HCT116 (cell line): ENCODE data around the gene GRM2. TPM values are rescaled to one million over a fixed set of nuclear protein-coding genes. Genes with fewer than 3 reads are reported as not detected.

Source experiments
- ATAC-seq: fragments of 200-7000 bp; cut with Tn5 transposase; 2 replicates; pipeline ENCODE4 v1.9.1; 2020; ENCODE audit warnings: mild to moderate bottlenecking, moderate library complexity
- BruUV-seq: library from RNA; stranded (reverse); fragments of 400-500 nt; replicated peaks from 2 replicates; lab custom pipeline; 2021; lab: Mats Ljungman, UMichigan
- CTCF ChIA-PET: fragments of 300-600 bp; sonication (Branson Sonifier 250); formaldehyde crosslinking; loops from one replicate; lab custom pipeline; 2021; ENCODE audit warnings: antibody characterized with exemption; lab: Charles Lee
- POLR2A ChIA-PET: fragments of 300-600, 350-600 bp; sonication (Branson Sonifier 250); formaldehyde crosslinking; loops from one replicate; lab custom pipeline; 2021; ENCODE audit warnings: antibody characterized with exemption; lab: Charles Lee
- RAD21 ChIA-PET, 2 experiments: fragments of 300-600 bp; sonication (Branson Sonifier 250); formaldehyde crosslinking; loops; one replicate each; lab custom pipeline; 2023; ENCODE audit warnings: low total read pairs in 2 of 2; ENCODE audit not compliant: uncharacterized antibody in 2 of 2, unreplicated experiment in 2 of 2, low non-redundant PET in 1 of 2; lab: Charles Lee
- DNase-seq: peaks from one replicate; pipeline ENCODE4 v3.0.0-alpha.2; 2010; ENCODE audit warnings: low read depth, low spot score
- H2AFZ ChIP-seq: fragments of 200-600 bp; shearing (Covaris generic), sonication (generic); 2 replicates; pipeline ENCODE4 v1.6.1; 2017; ENCODE audit warnings: low read depth, mixed run types, mixed read lengths, antibody characterized with exemption, low read length; ENCODE audit not compliant: poor library complexity, severe bottlenecking
- H3K27ac ChIP-seq: 2 replicates; pipeline ENCODE4 v1.5.1; 2012; ENCODE audit warnings: low read depth, low read length
- H3K27me3 ChIP-seq: fragments of 200-600 bp; sonication (generic); 2 replicates; pipeline ENCODE4 v1.6.1; 2016; ENCODE audit warnings: mixed run types, low read length, mixed read lengths; ENCODE audit not compliant: insufficient read depth
- H3K36me3 ChIP-seq, 2 experiments: fragments of 200-500 bp in 1 of 2; fragments of 200-600 bp in 1 of 2; sonication (Bioruptor generic) in 1 of 2; sonication (generic) in 1 of 2; 2 replicates each; pipeline versions ENCODE4 v1.5.1 to v1.6.1; 2014 to 2016; ENCODE audit warnings: low read length in 2 of 2, inconsistent platforms in 1 of 2, mixed read lengths in 1 of 2, mixed run types in 1 of 2; ENCODE audit not compliant: insufficient read depth in 2 of 2, control insufficient read depth in 1 of 2
- H3K4me1 ChIP-seq, 2 experiments: fragments of 200-600 bp in 1 of 2; sonication (generic) in 1 of 2; 2 replicates each; pipeline versions ENCODE4 v1.5.1 to v1.6.1; 2012 to 2017; ENCODE audit warnings: low read length in 2 of 2, inconsistent platforms in 1 of 2, mild to moderate bottlenecking in 1 of 2, mixed read lengths in 1 of 2, mixed run types in 1 of 2, moderate library complexity in 1 of 2; ENCODE audit not compliant: insufficient read depth in 2 of 2, control insufficient read depth in 1 of 2
- H3K4me2 ChIP-seq: fragments of 200-600 bp; sonication (generic); 2 replicates; pipeline ENCODE4 v1.6.1; 2017; ENCODE audit warnings: mixed run types, low read length, mixed read lengths
- H3K4me3 ChIP-seq, 2 experiments: fragments of 200-600 bp in 1 of 2; sonication (generic) in 1 of 2; replicated peaks in 1 of 2; 2 replicates each; pipeline ENCODE4 v1.5.1; 2011 to 2016; ENCODE audit warnings: low read length in 2 of 2, control low read depth in 1 of 2, low read depth in 1 of 2, mild to moderate bottlenecking in 1 of 2, mixed read lengths in 1 of 2, mixed run types in 1 of 2
- H3K79me2 ChIP-seq: fragments of 200-600 bp; sonication (generic); 2 replicates; pipeline ENCODE4 v1.6.1; 2017; ENCODE audit warnings: mild to moderate bottlenecking, mixed run types, low read length, moderate library complexity, mixed read lengths; ENCODE audit not compliant: insufficient read depth
- H3K9ac ChIP-seq: fragments of 200-600 bp; sonication (generic); 2 replicates; pipeline ENCODE4 v1.6.1; 2016; ENCODE audit warnings: low read length, mixed read lengths
- H3K9me2 ChIP-seq: fragments of 200-600 bp; sonication (generic), shearing (Covaris generic); 2 replicates; pipeline ENCODE4 v1.6.1; 2017; ENCODE audit warnings: mixed run types, mild to moderate bottlenecking, moderate library complexity; ENCODE audit not compliant: insufficient read depth
- H3K9me3 ChIP-seq, 2 experiments: fragments of 200-500 bp in 1 of 2; fragments of 200-600 bp in 1 of 2; sonication (Bioruptor generic) in 1 of 2; sonication (generic) in 1 of 2; 2 replicates each; pipeline ENCODE4 v1.6.1; 2014 to 2017; ENCODE audit warnings: low read length in 2 of 2, mixed read lengths in 2 of 2, inconsistent platforms in 1 of 2, low read depth in 1 of 2, mild to moderate bottlenecking in 1 of 2, mixed run types in 1 of 2, moderate library complexity in 1 of 2; ENCODE audit not compliant: control insufficient read depth in 1 of 2, insufficient read depth in 1 of 2
- H4K20me1 ChIP-seq: fragments of 200-600 bp; sonication (generic), shearing (Covaris generic); 2 replicates; pipeline ENCODE4 v1.6.1; 2017; ENCODE audit warnings: mixed run types, mild to moderate bottlenecking, moderate library complexity; ENCODE audit not compliant: insufficient read depth
- ATF3 ChIP-seq: IDR thresholded peaks from 2 replicates; pipeline ENCODE4 v1.6.1; 2012
- CEBPB ChIP-seq: IDR thresholded peaks from 2 replicates; pipeline ENCODE4 v1.6.1; 2012; ENCODE audit warnings: low read depth
- CTCF ChIP-seq, 3 experiments: fragments of 200-600 bp in 1 of 3; sonication (generic) in 1 of 3; IDR thresholded peaks in 2 of 3; conservative IDR thresholded peaks in 1 of 3; 2 replicates each; pipeline ENCODE4 v1.5.1; 2012 to 2017; ENCODE audit warnings: low read depth in 2 of 3, low read length in 2 of 3, antibody characterized with exemption in 1 of 3, borderline replicate concordance in 1 of 3, control low read depth in 1 of 3, mild to moderate bottlenecking in 1 of 3, mixed read lengths in 1 of 3, mixed run types in 1 of 3, moderate library complexity in 1 of 3; ENCODE audit not compliant: insufficient read depth in 1 of 3
- EGR1 ChIP-seq: IDR thresholded peaks from 2 replicates; pipeline ENCODE4 v1.6.1; 2012; ENCODE audit warnings: low read depth
- ELF1 ChIP-seq: IDR thresholded peaks from 2 replicates; pipeline ENCODE4 v1.6.1; 2012; ENCODE audit warnings: low read depth, borderline replicate concordance
- EZH2 ChIP-seq: fragments of 200-600 bp; sonication (generic); IDR thresholded peaks from 2 replicates; pipeline ENCODE4 v1.6.1; 2017; ENCODE audit warnings: antibody characterized with exemption, mixed run types
- EZH2phosphoT487 ChIP-seq: fragments of 200-600 bp; IDR thresholded peaks from 2 replicates; pipeline ENCODE4 v1.6.1; 2018; ENCODE audit warnings: antibody characterized with exemption, borderline replicate concordance
- FOSL1 ChIP-seq: IDR thresholded peaks from 2 replicates; pipeline ENCODE4 v1.6.1; 2012; ENCODE audit warnings: low read depth
- JUND ChIP-seq: IDR thresholded peaks from 2 replicates; pipeline ENCODE4 v1.6.1; 2012
- MAX ChIP-seq: IDR thresholded peaks from 2 replicates; pipeline ENCODE4 v1.6.1; 2012
- POLR2A ChIP-seq: IDR thresholded peaks from 2 replicates; pipeline ENCODE4 v1.7.0; 2011; ENCODE audit warnings: borderline replicate concordance; ENCODE audit not compliant: insufficient read depth, insufficient read length; ENCODE audit errors: extremely low read depth
- POLR2AphosphoS5 ChIP-seq: IDR thresholded peaks from 2 replicates; pipeline ENCODE4 v1.6.1; 2011; ENCODE audit warnings: mild to moderate bottlenecking, low read depth, low read length, moderate library complexity
- REST ChIP-seq: IDR thresholded peaks from 2 replicates; pipeline ENCODE4 v1.6.1; 2012; ENCODE audit warnings: low read depth
- SP1 ChIP-seq: IDR thresholded peaks from 2 replicates; pipeline ENCODE4 v1.6.1; 2012; ENCODE audit warnings: low read depth
- SRF ChIP-seq: IDR thresholded peaks from 2 replicates; pipeline ENCODE4 v1.6.1; 2012; ENCODE audit warnings: low read depth
- TCF7L2 ChIP-seq: IDR thresholded peaks from 2 replicates; pipeline ENCODE4 v1.7.0; 2011; ENCODE audit warnings: borderline replicate concordance, inconsistent platforms; ENCODE audit not compliant: insufficient read depth, insufficient read length; ENCODE audit errors: extremely low read depth
- YY1 ChIP-seq: IDR thresholded peaks from 2 replicates; pipeline ENCODE4 v1.6.1; 2011; ENCODE audit warnings: low read length, low read depth, moderate library complexity, mild to moderate bottlenecking; ENCODE audit not compliant: insufficient replicate concordance; ENCODE audit errors: extremely low read depth
- ZBTB33 ChIP-seq: IDR thresholded peaks from 2 replicates; pipeline ENCODE4 v1.6.1; 2011; ENCODE audit warnings: mild to moderate bottlenecking, low read length, moderate library complexity; ENCODE audit not compliant: insufficient replicate concordance; ENCODE audit errors: extremely low read depth
- ZFX ChIP-seq: fragments of 450-650 bp; IDR thresholded peaks from 2 replicates; pipeline ENCODE4 v1.6.1; 2017
- ZNF274 ChIP-seq: fragments of 200-500 bp; sonication (Bioruptor generic); IDR thresholded peaks from 2 replicates; pipeline ENCODE4 v1.6.1; 2014; ENCODE audit warnings: mild to moderate bottlenecking, low read depth, low read length, inconsistent platforms
- intact Hi-C: fragments of 100-400 bp; cut with micrococcal nuclease; formaldehyde crosslinking; loops from 2 replicates; pipeline ENCODE4 v1.10.0; 2022
- total RNA-seq: library from RNA; stranded (reverse); gene quantifications from one replicate; pipeline ENCODE4 v1.2.1, GENCODE V29; 2021; ENCODE audit not compliant: unreplicated experiment

GRM2 gene
- total RNA-seq, 1 experiment from 2014 or later = 0.32 TPM

- H3K9me3 ChIP-seq = no peaks in the 10 kb centered on the region
- BruUV-seq = no TSS peak
- no peak for TF ChIP-seq EZH2phosphoT487
- no peak for TF ChIP-seq MAX
- TF ChIP-seq SP1 = no peak
- TF ChIP-seq JUND = no peak
- TF ChIP-seq ATF3 = no peak
- no peak for TF ChIP-seq TCF7L2
- TF ChIP-seq POLR2A = no peak
- no peak for TF ChIP-seq ZBTB33
- no peak for TF ChIP-seq EGR1
- TF ChIP-seq EZH2 = no peak
- TF ChIP-seq ELF1 = no peak
- no peak for TF ChIP-seq REST
- no peak for TF ChIP-seq ZFX
- TF ChIP-seq YY1 = no peak
- TF ChIP-seq FOSL1 = no peak
- no peak for TF ChIP-seq SRF
- TF ChIP-seq ZNF274 = no peak
- TF ChIP-seq CEBPB = no peak
- TF ChIP-seq POLR2AphosphoS5 = no peak
- no peak for TF ChIP-seq CTCF (IDR thresholded peaks at IDR 0.05 in 2 of 3, conservative IDR thresholded peaks at IDR 0.05 in 1 of 3; ENCODE audit: borderline replicate concordance in 1 of 3, insufficient read depth in 1 of 3, low read depth in 2 of 3, low read length in 2 of 3)
- H3K9ac ChIP-seq = no peak overlapping the region
- ChIA-PET POLR2A (no interaction called here), RAD21 (no interaction called here), CTCF (no interaction called here)
- 0 out of 2 replicates have a peak, but pooled peaks cover 6% of the 10 kb centered on the region for H3K27me3 ChIP-seq
- no peak overlapping the region for H3K4me3 ChIP-seq
- intact Hi-C loops = no loop called here
- DNase-seq (no peak), ATAC-seq (no peak)
- no peaks in the 10 kb centered on the region for H3K79me2 ChIP-seq
- no peaks in the 10 kb centered on the region for H3K9me2 ChIP-seq
- no peaks in the 10 kb centered on the region for H4K20me1 ChIP-seq
- H3K27ac ChIP-seq = no peak overlapping the region
- H3K36me3 ChIP-seq = no peaks in the 10 kb centered on the region
- no peak overlapping the region for H2AFZ ChIP-seq
- no peak overlapping the region for H3K4me2 ChIP-seq
- no peaks in the 10 kb centered on the region for H3K4me1 ChIP-seq
These were observed 27.7 kb downstream of the GRM2 start for GRCh38 chr3:51734572-51734907.
